CD1c-positive myeloid dendritic cell (primary cell): ENCODE data around the gene SAT2.

ENCODE experiments used
- DNase-seq: peaks from one replicate; pipeline ENCODE4 v3.0.0-alpha.2; 2016; ENCODE audit errors: extremely low spot score

Gene SAT2

DNA sequence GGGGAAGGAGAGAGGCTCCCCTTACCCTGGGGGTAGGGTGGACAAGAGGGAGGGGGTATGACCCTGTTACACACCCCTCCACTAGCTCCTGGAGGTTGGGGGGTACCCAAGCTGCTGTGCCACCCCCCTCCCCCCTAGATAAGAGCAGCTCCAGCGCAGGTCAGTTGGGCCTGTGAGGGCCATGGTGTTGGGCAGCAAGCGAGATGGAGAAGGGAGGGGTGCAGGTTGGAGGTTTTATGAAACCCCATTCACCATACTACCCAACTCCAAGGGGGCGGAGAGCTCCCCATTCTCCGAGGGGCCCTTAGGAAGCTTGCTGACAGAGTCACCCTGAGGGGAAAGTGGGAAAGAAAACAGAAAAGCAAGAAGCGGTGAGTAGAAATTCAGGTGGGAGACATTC, 36.0 kb downstream of the SAT2 start:
- no peak for DNase-seq

DNA sequence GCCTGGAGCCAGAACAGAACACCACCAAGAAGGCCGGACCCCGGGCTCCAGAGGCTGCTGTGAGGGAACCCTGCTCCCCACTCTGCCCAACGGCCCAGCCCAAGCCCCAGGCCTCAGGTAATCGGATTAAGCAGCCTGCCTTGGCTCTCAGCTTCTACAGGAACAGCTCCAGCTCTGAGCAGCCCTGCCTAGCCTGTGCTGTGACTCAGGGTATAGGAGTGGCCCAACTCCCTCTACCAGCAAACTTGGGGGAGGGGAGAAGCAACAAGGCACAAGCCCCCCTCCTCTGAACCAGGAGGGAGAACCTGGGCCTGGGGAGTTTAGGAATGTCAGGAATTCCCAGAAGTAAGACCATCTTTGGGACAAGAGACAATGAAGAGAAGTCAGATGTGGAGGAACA, 36.9 kb downstream of the SAT2 start:
- no peak for DNase-seq

DNA sequence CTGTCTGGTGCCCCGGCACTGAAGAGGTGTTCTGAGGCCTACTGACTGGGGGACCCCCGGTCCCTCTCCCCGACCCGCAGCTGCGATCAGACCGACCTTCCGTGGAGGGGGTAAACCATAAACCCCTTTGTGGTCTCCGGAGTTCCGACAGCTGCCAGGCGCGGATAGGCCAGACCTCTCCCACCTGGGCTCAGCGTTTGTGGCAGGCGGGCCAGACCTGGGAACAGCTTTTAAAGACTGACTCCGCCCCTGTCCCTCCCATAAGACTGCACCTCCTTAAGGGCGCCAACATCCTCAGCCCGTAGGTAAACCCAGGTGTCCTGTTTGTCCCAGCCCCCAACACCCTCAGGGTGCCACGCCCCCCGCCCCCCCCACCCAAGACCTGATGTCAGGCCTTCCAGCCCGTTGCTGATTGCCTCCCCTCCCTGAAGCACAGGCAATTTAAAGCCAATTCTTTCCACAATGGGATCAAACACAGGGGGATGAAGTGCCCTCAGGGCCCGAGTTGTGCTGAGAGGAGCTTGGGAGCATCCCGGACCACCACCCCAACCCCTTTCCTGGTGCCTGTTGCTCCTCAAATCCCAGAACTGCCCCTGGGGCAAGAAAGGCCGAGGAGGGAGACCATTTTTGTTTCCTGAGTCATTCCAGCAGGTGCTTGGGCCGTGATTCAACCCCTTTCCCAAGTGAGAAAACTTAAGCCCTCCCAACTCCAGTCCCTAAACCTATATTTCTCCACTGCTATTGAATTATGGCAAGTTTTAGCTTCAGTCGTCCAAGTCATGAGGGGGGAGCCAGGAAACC, 37.5 kb downstream of the SAT2 start, which contains the start of gene SOX15:
TSS of gene SOX15 (minus strand) at position 204 of the 801 bp plus-strand sequence. CDS start 418 bp downstream, outside the sequence.
- DNase-seq = no peak

DNA sequence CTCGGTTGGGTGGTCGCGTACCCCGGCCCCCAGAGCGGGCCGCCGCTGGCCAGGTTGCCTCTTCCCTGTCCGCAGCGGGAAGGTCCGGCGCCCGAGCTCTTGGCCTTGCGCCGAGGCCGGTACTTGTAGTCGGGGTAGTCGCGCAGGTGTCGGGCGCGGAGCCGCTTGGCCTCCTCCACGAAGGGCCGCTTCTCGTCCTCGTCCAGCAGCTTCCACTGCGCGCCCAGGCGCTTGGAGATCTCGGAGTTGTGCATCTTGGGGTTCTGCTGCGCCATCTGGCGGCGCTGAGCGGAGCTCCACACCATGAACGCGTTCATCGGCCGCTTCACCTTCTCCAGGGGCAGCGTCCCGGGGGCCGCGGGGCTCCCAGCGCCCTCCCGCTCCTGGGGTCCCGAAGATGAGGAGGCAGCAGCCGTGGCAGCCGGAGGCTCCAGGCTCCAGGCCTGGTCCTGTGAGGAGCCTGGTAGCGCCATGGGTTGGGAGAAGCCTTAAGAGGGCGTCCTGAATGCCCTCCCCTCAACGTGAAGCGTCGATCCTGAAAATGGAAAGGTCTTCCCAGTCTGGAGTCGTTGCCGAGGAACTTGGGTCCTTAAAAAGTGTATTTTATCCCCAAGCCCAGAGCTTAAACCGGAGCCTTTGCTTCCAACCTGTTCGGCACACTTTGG, 38.3 kb downstream of the SAT2 start:
- DNase-seq = peak; percentile 86

DNA sequence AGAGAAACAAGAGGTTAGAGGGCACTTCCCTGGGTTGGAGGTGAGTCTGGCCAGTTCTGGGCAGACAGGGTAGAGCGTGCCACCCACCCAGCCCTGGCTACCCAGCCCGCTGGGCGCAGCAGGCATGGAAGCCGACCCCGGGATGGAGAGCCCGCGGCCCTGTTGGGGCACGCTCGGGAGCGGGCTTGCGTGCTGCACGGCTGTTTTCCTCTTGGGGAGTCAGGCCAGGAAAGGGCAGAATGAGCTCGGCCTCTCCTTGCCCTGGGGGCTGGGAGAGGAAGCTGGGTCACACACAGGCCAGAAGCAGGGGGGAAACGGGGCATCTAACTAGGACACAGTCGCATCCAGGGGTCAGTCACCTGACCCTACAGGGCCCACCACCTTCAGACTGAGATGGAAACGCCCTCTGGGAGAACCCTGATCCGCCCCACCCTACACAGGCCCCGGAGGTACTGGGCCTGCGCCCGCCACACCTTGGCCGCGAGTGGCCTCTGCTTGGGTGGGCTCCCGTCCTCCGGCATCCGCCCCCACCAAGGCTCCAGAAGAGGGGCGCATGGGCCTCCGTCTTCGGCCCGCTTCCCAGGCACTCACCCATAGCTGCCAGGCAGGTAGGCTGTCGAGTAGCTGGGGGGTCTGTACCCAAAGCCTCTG, 38.9 kb downstream of the SAT2 start:
- DNase-seq = no peak

DNA sequence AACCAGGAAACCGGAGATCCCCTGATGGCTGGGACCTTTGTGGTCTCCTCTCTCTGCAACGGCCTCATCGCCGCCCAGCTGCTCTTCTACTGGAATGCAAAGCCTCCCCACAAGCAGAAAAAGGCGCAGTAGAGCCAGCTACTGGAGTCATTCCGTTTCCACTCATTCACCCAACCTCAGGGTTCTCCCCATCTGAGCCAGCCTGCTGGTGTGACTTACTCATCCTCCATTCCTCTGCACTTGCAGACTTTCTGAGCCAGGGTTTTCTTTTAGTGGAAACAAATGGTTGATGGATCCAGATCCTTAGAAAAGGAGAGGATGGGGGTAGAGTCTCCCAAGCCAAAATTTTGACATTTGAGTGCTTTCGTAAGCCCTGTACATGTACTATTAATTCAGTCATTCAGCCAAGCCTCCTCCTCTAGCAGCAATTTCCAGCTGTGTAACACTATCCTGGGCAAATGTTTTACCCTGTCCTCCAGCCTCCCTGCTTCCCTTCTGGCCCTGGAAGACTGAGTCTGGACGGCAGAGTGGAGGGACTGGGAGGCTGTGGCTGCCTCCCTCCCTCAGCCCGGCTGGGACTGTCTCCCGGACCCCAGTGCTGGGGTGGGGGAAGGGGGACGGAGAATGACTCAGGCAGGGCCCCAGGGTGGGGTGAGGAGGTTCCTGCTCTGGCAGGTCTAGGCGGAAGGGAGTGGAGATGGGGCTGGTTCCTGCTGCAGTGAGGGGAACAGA, 40.0 kb downstream of the SAT2 start:
- no peak for DNase-seq

DNA sequence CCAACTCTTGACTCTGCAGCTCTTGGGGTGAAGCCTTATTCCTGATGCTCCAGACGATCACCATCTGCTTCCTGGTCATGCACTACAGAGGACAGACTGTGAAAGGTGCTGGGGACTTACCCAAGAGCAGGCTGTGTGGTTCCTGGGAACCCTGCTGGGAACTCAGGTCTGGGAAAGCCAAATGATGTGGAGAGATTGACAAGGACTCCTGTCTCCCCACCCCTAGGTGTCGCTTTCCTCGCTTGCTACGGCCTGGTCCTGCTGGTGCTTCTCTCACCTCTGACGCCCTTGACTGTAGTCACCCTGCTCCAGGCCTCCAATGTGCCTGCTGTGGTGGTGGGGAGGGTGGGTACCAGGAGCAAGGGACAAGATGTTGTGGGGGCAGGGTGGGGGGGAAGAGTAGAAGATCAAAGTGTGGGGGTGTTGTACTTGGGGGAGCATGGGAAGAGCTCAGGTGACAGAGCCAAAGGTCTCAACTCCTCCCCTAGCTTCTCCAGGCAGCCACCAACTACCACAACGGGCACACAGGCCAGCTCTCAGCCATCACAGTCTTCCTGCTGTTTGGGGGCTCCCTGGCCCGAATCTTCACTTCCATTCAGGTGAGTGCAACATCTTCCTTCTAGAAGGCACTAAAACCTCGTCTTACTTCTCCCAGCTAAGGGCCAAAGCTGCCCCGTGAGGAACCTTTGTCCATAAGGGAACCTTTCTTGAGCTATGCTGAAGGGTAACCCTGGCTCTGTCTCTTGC, 40.8 kb downstream of the SAT2 start:
- no peak for DNase-seq

DNA sequence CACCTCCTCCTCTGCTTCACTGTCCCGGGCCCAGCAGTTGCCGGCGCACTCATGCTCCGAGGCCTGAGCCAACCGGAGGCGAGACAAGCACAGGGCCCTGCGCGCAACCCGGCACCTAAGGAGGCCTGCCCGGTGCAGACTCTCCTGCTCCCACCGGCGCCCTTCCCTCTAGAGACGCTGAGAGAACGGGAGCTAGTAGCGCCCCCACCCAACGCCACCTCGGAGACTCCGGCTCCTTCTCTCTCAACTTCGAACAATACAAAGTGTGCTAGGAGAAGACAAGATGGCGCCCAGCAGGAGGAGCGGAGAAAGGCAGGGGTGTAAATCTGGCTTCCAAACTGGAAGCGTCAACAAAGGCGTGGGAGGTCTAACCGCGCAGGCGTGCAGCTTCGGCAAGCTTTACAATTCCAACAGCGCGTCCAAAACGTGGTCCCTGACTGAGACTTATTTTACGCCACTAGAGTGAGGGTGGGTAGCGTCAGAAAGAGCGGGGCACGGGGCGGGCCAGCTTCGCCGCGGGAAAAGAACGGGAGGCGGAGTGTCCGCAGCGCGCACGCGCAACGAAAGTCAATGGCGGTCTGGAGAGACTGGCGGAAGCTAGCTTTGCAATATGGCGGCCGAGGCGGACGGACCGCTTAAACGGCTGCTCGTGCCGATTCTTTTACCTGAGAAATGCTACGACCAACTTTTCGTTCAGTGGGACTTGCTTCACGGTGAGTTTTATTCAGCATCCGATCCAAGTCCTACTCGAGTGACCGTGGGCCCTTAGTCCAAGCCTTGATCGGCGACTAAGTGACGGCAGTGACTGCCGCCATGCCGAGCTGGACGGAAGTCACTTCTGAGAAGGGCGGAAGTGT, 44.1 kb downstream of the SAT2 start, which contains the start of gene MPDU1:
TSS of gene MPDU1 (plus strand) at position 600 of the 857 bp plus-strand sequence. CDS start at position 611, 11 bp downstream.
- peak; percentile 99 for DNase-seq

DNA sequence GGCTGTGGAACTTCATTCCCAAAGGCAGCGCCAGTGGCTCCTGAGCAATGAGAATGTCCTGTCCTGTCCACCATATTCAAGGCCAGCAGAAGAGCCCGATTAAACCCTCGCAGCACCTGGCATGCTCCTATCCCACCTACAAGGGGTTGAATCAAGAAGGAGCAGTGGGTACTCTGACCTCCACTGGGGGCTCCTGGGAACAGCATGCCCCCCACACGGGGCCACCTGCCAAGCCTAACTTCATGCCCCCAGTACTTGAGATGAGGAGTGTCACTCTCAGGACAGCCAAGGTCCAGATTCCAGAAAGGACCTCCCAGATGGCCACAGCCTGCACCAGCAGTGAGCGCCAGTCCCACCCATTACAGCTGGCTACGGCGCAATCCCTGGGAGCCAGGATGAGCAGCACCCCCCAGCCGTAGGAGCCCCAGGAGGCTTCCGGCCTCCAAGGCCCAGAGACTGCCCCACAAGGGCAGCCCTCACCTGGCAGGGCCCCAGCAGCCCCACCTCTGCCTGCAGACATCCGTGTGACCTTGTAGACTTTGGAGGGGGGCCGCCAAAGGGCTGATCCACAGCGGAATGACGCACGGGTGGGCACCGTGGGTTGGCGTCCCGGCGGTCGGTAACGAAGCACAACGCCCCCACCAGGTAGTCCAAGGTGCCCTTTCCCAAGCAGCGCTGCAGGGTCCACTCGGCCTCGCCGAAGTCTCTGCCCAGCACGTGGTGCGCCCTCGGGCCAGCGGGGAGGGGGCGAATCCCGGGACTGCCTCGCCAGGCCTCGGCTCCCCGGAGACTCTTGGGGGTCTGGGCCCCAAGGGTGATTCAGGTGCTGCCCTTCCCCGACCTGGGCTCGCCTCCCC, 45.0 kb downstream of the SAT2 start:
- DNase-seq = no peak

DNA sequence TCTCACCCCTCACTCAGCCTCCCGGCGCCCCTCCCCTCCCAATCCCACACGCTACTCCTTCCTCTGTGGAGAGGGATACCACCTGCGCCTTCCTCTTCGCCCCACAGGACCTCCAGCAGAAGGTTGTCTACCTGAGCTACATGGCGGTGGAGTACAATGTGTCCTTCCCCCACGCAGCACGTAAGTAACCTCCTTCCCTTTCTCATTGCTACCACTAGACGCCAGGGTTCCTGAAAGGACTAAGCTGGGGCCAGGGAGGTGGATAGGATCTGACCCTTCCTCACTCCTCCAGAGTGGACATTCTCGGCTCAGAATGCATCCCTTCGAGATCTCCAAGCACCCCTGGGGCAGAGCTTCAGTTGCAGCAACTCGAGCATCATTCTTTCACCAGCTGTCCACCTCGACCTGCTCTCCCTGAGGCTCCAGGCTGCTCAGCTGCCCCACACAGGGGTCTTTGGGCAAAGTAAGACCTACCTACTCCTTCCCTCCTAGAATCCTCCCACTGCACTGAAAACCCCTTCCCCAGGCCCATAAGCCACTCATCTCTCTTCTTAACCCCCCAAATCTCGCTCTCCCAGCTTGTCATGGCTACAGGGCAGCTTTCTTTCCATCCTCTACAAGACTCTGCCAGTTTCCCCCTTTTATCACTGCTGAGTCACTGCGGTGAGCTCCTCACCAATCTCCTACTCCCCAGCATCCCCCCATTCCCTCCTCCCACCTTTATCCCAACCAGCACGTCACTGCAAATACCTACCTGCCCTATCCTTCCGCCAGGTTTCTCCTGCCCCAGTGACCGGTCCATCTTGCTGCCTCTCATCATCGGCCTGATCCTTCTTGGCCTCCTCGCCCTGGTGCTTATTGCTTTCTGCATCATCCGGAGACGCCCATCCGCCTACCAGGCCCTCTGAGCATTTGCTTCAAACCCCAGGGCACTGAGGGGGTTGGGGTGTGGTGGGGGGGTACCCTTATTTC, 46.7 kb downstream of the SAT2 start:
- DNase-seq = peak; percentile 27

DNA sequence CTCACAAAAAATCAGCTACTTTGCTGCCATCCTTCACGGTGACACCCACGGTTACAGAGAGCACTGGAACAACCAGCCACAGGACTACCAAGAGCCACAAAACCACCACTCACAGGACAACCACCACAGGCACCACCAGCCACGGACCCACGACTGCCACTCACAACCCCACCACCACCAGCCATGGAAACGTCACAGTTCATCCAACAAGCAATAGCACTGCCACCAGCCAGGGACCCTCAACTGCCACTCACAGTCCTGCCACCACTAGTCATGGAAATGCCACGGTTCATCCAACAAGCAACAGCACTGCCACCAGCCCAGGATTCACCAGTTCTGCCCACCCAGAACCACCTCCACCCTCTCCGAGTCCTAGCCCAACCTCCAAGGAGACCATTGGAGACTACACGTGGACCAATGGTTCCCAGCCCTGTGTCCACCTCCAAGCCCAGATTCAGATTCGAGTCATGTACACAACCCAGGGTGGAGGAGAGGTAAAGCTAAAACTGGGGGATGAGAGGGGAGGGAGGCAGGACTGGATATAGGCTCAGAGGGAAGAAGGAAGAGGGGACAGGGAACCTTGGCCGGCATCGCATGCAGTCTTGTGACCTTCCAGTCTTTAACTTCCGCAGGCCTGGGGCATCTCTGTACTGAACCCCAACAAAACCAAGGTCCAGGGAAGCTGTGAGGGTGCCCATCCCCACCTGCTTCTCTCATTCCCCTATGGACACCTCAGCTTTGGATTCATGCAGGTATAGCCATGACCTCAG, 47.6 kb downstream of the SAT2 start:
- peak; percentile 66 for DNase-seq

DNA sequence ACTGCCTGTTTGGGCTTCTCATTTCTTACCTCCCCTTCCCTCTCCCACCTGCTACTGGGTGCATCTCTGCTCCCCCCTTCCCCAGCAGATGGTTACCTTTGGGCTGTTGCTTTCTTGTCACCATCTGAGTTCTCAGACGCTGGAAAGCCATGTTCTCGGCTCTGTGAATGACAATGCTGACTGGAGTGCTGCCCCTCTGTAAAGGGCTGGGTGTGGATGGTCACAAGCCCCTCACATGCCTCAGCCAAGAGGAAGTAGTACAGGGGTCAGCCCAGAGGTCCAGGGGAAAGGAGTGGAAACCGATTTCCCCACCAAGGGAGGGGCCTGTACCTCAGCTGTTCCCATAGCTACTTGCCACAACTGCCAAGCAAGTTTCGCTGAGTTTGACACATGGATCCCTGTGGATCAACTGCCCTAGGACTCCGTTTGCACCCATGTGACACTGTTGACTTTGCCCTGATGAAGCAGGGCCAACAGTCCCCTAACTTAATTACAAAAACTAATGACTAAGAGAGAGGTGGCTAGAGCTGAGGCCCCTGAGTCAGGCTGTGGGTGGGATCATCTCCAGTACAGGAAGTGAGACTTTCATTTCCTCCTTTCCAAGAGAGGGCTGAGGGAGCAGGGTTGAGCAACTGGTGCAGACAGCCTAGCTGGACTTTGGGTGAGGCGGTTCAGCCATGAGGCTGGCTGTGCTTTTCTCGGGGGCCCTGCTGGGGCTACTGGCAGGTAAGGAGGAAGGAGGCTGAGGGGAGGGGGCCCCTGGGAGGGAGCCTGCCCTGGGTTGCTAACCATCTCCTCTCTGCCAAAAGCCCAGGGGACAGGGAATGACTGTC, 48.4 kb downstream of the SAT2 start, which contains the start of gene CD68:
TSS of gene CD68 (plus strand) at position 638 of the 833 bp plus-strand sequence. CDS start at position 678, 40 bp downstream.
- peak; percentile 96 for DNase-seq

DNA sequence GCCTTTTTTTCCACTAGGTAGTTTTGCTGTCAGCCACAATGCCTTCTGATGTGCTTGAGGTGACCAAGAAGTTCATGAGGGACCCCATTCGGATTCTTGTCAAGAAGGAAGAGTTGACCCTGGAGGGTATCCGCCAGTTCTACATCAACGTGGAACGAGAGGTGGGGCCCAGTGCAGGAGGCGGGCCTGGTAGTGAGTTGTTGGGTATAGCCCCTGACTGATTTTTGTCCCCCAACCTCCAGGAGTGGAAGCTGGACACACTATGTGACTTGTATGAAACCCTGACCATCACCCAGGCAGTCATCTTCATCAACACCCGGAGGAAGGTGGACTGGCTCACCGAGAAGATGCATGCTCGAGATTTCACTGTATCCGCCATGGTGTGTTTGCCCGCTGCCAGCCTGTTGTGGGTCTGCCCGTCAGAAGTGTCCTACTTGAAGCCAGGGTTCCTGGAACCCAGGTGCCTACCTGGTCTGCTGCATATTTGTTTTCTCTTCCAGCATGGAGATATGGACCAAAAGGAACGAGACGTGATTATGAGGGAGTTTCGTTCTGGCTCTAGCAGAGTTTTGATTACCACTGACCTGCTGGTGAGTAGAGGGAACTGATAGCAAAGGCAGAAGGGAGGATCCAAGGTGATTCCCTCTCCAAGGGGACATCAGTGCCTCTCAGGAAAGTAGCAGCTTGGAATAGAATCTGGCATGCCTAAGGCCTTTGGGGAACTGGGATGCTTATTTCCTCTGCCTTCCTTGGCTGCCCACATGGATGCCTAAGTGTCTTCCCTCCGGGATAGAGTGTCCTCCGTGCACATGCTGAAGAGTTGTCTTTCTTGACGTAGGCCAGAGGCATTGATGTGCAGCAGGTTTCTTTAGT, 50.1 kb downstream of the SAT2 start:
- DNase-seq = no peak

DNA sequence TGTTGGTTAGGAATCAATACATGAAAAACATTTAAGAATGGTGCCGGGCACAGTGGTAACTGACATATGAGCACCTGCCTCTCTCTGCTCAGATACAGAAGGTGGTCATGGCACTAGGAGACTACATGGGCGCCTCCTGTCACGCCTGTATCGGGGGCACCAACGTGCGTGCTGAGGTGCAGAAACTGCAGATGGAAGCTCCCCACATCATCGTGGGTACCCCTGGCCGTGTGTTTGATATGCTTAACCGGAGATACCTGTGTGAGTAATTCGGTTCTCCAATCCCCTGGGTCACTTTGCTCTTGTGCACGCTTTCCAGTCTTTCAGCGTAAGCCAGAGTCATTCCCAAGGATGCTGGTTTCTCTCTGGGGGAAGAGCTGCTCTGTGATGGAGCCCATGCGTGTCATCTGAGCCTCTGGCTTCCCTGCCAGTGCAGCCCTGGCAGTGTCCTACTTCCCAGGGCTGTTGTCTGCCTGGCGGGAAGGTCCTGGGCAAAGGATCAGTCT, 51.1 kb downstream of the SAT2 start:
- DNase-seq = no peak
